OCI-M1 (cell line): Measurements from ENCODE around the gene SLC35D3.
"Not testable (repeated sequence)": the region's sequence is repeated elsewhere in the genome, so short reads cannot be mapped to it uniquely, and the experiment has no call there.

Source experiments
- DNase-seq: peaks from one replicate; lab custom pipeline; 2025; lab: John Stamatoyannopoulos, UW

The SLC35D3 gene

DNA sequence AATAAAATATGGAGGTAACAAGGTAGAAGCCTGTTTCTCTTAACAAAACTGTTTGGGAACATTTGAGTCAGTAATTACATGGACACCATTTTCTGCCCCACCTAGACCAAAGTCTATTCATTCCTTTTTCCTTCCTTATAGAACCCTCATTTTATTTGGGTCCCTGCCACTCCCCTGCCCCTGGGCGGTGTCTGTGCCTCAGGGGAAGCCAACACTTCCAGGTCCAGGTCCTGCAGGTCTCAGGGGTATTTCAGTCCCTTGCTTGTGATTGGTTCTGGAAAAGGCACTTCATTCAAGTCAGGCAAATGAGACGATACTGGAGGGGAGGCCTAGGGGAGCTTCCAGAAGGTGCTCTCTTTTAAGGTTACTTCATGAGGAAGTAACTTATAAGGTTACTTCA lies 42.3 kb downstream of the SLC35D3 start:
- DNase-seq: no peak

DNA sequence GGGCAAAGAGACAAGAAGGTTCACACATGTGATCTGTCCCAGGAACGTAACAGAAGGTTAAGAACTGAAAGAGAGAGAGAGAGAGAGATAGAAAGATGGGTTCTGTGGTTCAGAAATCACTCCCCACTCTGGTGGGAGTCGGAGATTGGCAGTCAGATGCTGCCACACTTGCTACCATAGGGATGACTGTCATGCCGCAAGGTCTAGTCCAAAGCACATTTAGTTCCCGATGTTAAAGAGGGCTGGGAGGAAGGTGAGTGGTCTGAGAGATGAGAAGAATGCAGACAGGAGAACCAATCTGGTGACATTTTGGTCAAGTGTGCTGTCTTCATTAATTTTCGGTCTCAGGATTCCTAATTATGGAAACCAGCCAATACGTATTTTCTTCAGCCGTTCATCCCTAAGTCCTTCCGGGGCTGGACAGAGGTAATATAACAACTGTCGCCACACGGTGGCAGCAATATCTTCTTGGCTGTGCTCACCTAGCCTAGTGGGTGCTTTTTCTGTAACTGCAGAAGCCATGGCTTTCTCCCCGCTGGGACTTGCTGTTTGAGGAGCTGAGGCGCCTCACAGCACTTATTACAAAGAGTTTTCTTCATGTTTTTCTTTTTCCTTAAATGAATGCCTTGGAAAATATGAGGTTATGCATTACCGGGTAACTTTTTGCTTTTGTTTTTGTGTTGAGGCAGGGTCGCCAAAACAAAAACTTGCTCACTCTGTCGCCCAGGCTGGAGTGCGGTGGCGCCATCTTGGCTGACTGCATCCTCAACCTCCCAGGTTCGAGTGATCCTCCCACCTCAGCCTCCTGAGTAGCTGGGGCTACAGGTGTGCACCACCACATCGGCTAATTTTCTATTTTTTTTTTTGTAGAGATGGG lies 46.0 kb downstream of the SLC35D3 start:
- DNase-seq: peak; percentile 85

DNA sequence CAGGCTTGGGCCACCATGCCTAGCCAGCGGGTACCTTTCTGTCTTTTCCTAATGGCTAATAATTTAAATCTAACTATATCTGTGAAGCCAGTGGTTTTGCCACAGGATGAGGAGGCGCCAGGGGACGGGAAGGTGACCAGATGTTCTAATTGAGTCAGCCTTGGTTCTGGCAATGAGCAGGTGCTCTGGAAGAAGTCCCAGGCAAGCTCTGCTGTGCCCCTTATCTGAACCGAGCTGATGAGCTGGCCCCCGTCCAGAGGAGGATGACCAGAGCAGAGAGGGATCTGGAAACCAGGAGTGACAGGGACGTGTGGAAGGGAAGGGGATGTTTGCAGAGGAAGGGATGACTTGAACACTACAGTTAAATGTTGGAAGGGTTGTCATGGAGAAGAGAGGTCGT lies 46.7 kb downstream of the SLC35D3 start:
- DNase-seq: no peak

DNA sequence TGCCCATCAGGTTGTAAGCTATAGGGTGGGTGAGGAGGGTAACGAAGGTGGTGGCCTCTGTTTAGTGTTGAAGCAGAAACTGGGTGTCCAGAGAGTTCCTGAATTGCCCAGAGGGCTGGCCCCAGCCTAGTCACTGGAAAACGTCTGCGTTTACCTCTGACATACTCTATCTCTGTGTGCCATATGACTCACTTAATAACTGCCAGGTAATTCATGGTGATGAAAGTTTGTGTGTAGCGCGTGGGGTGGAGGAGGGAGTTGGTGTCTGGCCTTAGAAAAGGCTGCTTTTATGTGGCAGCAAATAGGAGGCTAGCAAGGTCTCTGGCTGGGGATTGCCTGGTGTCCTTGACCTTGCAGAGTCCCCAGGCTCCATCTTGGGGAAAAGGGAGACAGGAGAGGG lies 47.3 kb downstream of the SLC35D3 start:
- DNase-seq: no peak

DNA sequence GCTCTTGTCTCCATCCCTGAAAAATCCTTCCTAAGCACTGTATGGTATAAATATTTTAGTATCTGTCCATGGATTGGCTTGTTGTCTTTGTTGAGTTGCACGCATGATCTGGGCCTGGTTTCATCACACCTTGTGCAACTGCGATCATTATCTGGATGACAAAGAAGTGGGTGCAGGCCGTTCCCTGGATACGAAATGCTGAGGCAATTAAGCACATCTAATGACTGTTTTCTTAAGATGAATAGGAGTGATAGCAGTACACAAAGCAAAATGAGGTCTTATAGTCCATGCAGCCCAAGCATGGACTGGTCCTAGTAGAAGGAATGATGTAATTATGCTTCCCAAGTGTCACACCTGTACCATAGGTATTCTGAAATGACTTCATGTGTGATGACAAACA lies 47.8 kb downstream of the SLC35D3 start:
- DNase-seq: no peak

DNA sequence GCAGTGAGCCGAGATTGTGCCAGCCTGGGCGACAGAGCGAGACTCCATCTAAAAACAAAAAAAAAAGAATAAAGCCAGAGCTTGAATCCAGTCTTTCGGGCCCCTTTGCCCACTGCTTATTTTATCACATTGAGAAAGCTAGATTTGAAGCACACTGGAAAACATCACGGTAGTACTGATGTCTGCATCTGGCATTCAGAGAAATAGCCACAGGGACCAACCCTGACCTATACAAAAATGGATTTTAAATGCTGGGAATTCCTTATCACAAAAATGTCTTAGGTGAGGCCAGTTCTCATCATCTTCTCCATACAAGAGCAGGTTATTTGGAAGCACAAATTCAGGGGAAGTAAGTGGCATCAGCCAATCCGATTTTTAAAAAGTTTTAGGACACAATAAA lies 49.5 kb downstream of the SLC35D3 start:
- no peak for DNase-seq

DNA sequence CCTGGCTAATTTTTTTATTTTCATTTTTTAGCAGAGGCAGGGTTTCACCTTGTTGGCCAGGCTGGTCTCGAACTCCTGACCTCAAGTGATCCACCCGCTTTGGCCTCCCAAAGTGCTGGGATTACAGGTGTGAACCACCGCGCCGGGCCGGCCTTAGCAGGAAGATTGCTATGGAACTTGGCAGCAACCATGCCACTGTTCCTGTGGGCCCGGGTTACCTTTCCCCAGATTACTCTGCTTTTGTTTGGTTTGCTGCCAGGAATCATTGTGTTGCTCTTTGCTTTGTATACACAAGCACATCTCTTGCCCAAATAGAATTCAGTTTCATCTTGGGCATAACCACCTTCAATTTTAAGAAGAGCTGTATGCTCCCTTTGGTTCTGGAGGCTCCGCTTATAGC lies 51.7 kb downstream of the SLC35D3 start:
- DNase-seq: not testable (repeated sequence)
